WTC11 (cell line): ENCODE data around the gene MYO5B. TPM values are rescaled to one million over a fixed set of nuclear protein-coding genes. Genes with fewer than 3 reads are reported as not detected.

ENCODE experiments used
- ATAC-seq: fragments of 200-7000 bp; cut with Tn5 transposase; 2 replicates; pipeline ENCODE4 v1.10.0; 2021; ENCODE audit warnings: mild to moderate bottlenecking, moderate library complexity
- CTCF ChIA-PET: fragments of 300-600 bp; sonication (Branson Sonifier 250); formaldehyde crosslinking; loops from one replicate; lab custom pipeline; 2021; ENCODE audit warnings: antibody characterized with exemption; lab: Charles Lee
- POLR2A ChIA-PET: fragments of 350-600 bp; sonication (Branson Sonifier 250); formaldehyde crosslinking; loops from one replicate; lab custom pipeline; 2021; ENCODE audit warnings: antibody characterized with exemption; lab: Charles Lee
- DNase-seq: peaks from one replicate; pipeline ENCODE4 v3.0.0; 2021; ENCODE audit warnings: low spot score
- H3K27ac Mint-ChIP-seq: 2 replicates; pipeline ENCODE4 v1.8.0; 2021; ENCODE audit warnings: mixed read lengths
- H3K27me3 Mint-ChIP-seq: 2 replicates; pipeline ENCODE4 v1.8.0; 2021; ENCODE audit warnings: low read depth, mild to moderate bottlenecking, moderate library complexity, mixed read lengths
- H3K36me3 Mint-ChIP-seq: 2 replicates; pipeline ENCODE4 v1.8.0; 2021; ENCODE audit warnings: mixed read lengths
- H3K4me1 Mint-ChIP-seq: 2 replicates; pipeline ENCODE4 v1.8.0; 2022; ENCODE audit warnings: mixed read lengths
- H3K4me3 Mint-ChIP-seq: 2 replicates; pipeline ENCODE4 v1.8.0; 2021; ENCODE audit warnings: mild to moderate bottlenecking, moderate library complexity, mixed read lengths
- H3K9me3 Mint-ChIP-seq: 2 replicates; pipeline ENCODE4 v1.8.0; 2021; ENCODE audit warnings: mixed read lengths
- CTCF ChIP-seq: fragments of 200-600 bp; IDR thresholded peaks from 2 replicates; pipeline ENCODE4 v1.8.0; 2022; ENCODE audit warnings: antibody characterized with exemption
- EMX1 ChIP-seq: fragments of 250-450 bp; sonication (Bioruptor Pico); IDR thresholded peaks from 2 replicates; pipeline ENCODE4 v1.8.0; 2021; ENCODE audit warnings: mild to moderate bottlenecking
- FOXK1 ChIP-seq: sonication (generic); formaldehyde crosslinking; IDR thresholded peaks from 2 replicates; pipeline ENCODE4 v1.8.0; 2022; ENCODE audit warnings: mild to moderate bottlenecking, moderate library complexity, missing genetic modification reagents
- FOXP1 ChIP-seq: sonication (generic); formaldehyde crosslinking; IDR thresholded peaks from 2 replicates; pipeline ENCODE4 v1.8.0; 2022; ENCODE audit warnings: missing genetic modification reagents, mild to moderate bottlenecking, moderate library complexity, borderline replicate concordance
- GTF2I ChIP-seq: fragments of 250-450 bp; sonication (Bioruptor Pico); conservative IDR thresholded peaks from 2 replicates; pipeline ENCODE4 v1.4.0; 2021; ENCODE audit warnings: mild to moderate bottlenecking
- JUN ChIP-seq: sonication (generic); formaldehyde crosslinking; IDR thresholded peaks from 2 replicates; pipeline ENCODE4 v1.8.0; 2023; ENCODE audit warnings: mild to moderate bottlenecking, missing genetic modification reagents
- MAX ChIP-seq: sonication (generic); formaldehyde crosslinking; IDR thresholded peaks from 2 replicates; pipeline ENCODE4 v1.8.0; 2022; ENCODE audit warnings: mild to moderate bottlenecking, missing genetic modification reagents
- MLX ChIP-seq: sonication (generic); formaldehyde crosslinking; IDR thresholded peaks from 2 replicates; pipeline ENCODE4 v1.8.1; 2023; ENCODE audit warnings: mild to moderate bottlenecking, missing genetic modification reagents, moderate library complexity
- OVOL2 ChIP-seq: fragments of 250-450 bp; sonication (Bioruptor Pico); IDR thresholded peaks from 2 replicates; pipeline ENCODE4 v1.9.0; 2021; ENCODE audit warnings: mild to moderate bottlenecking, borderline replicate concordance
- SP1 ChIP-seq: sonication (generic); formaldehyde crosslinking; conservative IDR thresholded peaks from 2 replicates; pipeline ENCODE4 v1.8.1; 2022; ENCODE audit warnings: missing genetic modification reagents
- TEAD4 ChIP-seq: sonication (generic); formaldehyde crosslinking; IDR thresholded peaks from 2 replicates; pipeline ENCODE4 v1.8.0; 2022; ENCODE audit warnings: mild to moderate bottlenecking, missing genetic modification reagents
- ZBTB21 ChIP-seq: sonication (generic); formaldehyde crosslinking; IDR thresholded peaks from 2 replicates; pipeline ENCODE4 v1.8.1; 2023; ENCODE audit warnings: mild to moderate bottlenecking, missing genetic modification reagents, borderline replicate concordance
- ZNF281 ChIP-seq: sonication (generic); formaldehyde crosslinking; IDR thresholded peaks from 2 replicates; pipeline ENCODE4 v1.8.0; 2023; ENCODE audit warnings: mild to moderate bottlenecking, missing genetic modification reagents
- ZNF317 ChIP-seq: sonication (generic); formaldehyde crosslinking; IDR thresholded peaks from 2 replicates; pipeline ENCODE4 v1.8.1; 2023; ENCODE audit warnings: low read depth, mild to moderate bottlenecking, moderate library complexity, missing genetic modification reagents, borderline replicate concordance
- ZNF396 ChIP-seq: fragments of 250-450 bp; sonication (Bioruptor Pico); IDR thresholded peaks from 2 replicates; pipeline ENCODE4 v1.8.0; 2021; ENCODE audit warnings: mild to moderate bottlenecking, moderate library complexity, borderline replicate concordance
- total RNA-seq: library from RNA; stranded (reverse); gene quantifications from 3 replicates; pipeline ENCODE4 v1.2.3, GENCODE V29; 2021
- TF ChIP-seq, protein P1 (sequence below): sonication (generic); formaldehyde crosslinking; IDR thresholded peaks from 2 replicates; pipeline ENCODE4 v1.8.0; 2022; ENCODE audit warnings: mild to moderate bottlenecking, missing genetic modification reagents
- TF ChIP-seq, protein P2 (sequence below): sonication (generic); formaldehyde crosslinking; conservative IDR thresholded peaks from 2 replicates; pipeline ENCODE4 v1.8.1; 2023; ENCODE audit warnings: mild to moderate bottlenecking, low read depth, missing genetic modification reagents, moderate library complexity
- TF ChIP-seq, protein P3 (sequence below): fragments of 250-450 bp; sonication (Bioruptor Pico); IDR thresholded peaks from 2 replicates; pipeline ENCODE4 v1.9.0; 2021; ENCODE audit warnings: mild to moderate bottlenecking
- TF ChIP-seq, protein P4 (sequence below): sonication (generic); formaldehyde crosslinking; IDR thresholded peaks from 2 replicates; pipeline ENCODE4 v1.8.1; 2023; ENCODE audit warnings: mild to moderate bottlenecking, moderate library complexity, missing genetic modification reagents

MYO5B gene
- total RNA-seq, 1 experiment from 2014 or later = 8.7 TPM

- Mint-ChIP-seq H3K36me3 (no peaks in the 10 kb centered on the region), H3K4me1 (no peaks in the 10 kb centered on the region)
- POLR2A ChIA-PET = no interaction called here
Observed at GRCh38 chr18:50144540-50144939, 50.4 kb downstream of the MYO5B start.

DNA sequence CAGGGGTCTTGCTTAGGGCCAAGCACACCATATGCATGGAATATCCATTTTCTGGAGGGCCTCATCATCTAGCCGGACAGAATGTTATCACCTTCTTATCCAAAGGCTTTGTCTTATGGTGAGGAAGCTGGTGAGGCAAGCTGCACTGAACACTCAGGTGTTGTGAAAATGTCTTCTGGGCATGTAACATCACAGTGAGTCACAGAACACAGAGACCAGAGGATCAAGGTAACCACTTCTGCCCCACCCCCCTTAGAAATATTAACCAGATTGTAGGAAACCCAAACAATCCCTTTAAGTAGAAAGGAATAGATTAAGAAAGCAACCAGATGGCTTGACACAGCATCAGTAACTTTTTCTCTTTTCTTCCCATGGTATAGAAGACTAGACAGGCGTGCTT, 51.1 kb downstream of the MYO5B start:
- DNase-seq (no peak), ATAC-seq (no peak)
- no peak overlapping the region for H3K27ac Mint-ChIP-seq
- H3K9me3 Mint-ChIP-seq = no peaks in the 10 kb centered on the region
- no peak overlapping the region for H3K4me3 Mint-ChIP-seq
- H3K27me3 Mint-ChIP-seq = no peaks in the 10 kb centered on the region
- ChIA-PET CTCF (no interaction called here), POLR2A (no interaction called here)
- H3K4me1 Mint-ChIP-seq = no peaks in the 10 kb centered on the region
- TF ChIP-seq GTF2I (CRISPR knock-in tag) = no peak
- TF ChIP-seq, all 79 proteins: peak for 0
- H3K36me3 Mint-ChIP-seq = no peaks in the 10 kb centered on the region

More at GRCh38 chr18:50144540-50144939, 50.4 kb downstream of the MYO5B start:
- CTCF ChIA-PET = interaction anchor here (1.8 kb wide), 1 partner anchor 59 kb away, joined by 4 read pairs; no protein-coding TSS in a partner anchor
- Mint-ChIP-seq H3K27me3 (no peaks in the 10 kb centered on the region), H3K9me3 (no peaks in the 10 kb centered on the region), H3K4me3 (no peak overlapping the region), H3K27ac (no peak overlapping the region)
- ATAC-seq = no peak
- TF ChIP-seq FOXK1 (CRISPR knock-in tag) (no peak), MLX (no peak), TEAD4 (CRISPR knock-in tag) (no peak), ZNF396 (CRISPR knock-in tag) (no peak), SP1 (CRISPR knock-in tag) (no peak)
- TF ChIP-seq, protein P1, sequence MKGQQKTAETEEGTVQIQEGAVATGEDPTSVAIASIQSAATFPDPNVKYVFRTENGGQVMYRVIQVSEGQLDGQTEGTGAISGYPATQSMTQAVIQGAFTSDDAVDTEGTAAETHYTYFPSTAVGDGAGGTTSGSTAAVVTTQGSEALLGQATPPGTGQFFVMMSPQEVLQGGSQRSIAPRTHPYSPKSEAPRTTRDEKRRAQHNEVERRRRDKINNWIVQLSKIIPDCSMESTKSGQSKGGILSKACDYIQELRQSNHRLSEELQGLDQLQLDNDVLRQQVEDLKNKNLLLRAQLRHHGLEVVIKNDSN (CRISPR knock-in tag) = no peak
- DNase-seq = no peak

DNA sequence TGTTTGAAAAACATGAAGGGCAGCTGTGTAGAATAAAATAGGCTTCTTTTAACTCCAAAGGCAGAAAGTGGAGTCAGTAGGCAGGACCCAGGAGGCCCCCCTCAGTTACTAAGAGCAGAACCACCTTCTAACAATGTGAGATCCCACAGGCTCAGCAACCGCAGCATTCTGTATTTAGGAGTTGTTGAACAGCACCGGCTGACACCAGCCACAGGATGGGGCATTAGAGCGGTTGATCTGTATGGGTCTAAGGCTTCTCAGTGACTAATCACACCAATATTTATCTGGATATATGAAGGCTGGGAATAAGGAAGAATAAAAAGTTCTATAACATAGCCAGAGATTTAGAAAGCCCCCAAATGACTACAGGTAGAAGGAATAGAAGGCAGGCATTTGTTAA, 51.7 kb downstream of the MYO5B start:
- no peak overlapping the region for H3K4me3 Mint-ChIP-seq
- H3K27ac Mint-ChIP-seq = no peak overlapping the region
- ChIA-PET POLR2A (no interaction called here), CTCF (no interaction called here)
- no peaks in the 10 kb centered on the region for H3K9me3 Mint-ChIP-seq
- H3K27me3 Mint-ChIP-seq = no peaks in the 10 kb centered on the region
- H3K36me3 Mint-ChIP-seq = no peaks in the 10 kb centered on the region
- TF ChIP-seq ZNF317 (CRISPR knock-in tag) (no peak), CTCF (no peak), ZBTB21 (CRISPR knock-in tag) (no peak), JUN (CRISPR knock-in tag) (no peak), FOXK1 (CRISPR knock-in tag) (no peak), OVOL2 (no peak), EMX1 (CRISPR knock-in tag) (no peak), FOXP1 (no peak), ZNF281 (no peak), MAX (no peak)
- TF ChIP-seq, protein P2, sequence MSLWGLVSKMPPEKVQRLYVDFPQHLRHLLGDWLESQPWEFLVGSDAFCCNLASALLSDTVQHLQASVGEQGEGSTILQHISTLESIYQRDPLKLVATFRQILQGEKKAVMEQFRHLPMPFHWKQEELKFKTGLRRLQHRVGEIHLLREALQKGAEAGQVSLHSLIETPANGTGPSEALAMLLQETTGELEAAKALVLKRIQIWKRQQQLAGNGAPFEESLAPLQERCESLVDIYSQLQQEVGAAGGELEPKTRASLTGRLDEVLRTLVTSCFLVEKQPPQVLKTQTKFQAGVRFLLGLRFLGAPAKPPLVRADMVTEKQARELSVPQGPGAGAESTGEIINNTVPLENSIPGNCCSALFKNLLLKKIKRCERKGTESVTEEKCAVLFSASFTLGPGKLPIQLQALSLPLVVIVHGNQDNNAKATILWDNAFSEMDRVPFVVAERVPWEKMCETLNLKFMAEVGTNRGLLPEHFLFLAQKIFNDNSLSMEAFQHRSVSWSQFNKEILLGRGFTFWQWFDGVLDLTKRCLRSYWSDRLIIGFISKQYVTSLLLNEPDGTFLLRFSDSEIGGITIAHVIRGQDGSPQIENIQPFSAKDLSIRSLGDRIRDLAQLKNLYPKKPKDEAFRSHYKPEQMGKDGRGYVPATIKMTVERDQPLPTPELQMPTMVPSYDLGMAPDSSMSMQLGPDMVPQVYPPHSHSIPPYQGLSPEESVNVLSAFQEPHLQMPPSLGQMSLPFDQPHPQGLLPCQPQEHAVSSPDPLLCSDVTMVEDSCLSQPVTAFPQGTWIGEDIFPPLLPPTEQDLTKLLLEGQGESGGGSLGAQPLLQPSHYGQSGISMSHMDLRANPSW (CRISPR knock-in tag) = no peak
- TF ChIP-seq, protein P3, sequence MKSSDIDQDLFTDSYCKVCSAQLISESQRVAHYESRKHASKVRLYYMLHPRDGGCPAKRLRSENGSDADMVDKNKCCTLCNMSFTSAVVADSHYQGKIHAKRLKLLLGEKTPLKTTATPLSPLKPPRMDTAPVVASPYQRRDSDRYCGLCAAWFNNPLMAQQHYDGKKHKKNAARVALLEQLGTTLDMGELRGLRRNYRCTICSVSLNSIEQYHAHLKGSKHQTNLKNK = no peak
- TF ChIP-seq, protein P4, sequence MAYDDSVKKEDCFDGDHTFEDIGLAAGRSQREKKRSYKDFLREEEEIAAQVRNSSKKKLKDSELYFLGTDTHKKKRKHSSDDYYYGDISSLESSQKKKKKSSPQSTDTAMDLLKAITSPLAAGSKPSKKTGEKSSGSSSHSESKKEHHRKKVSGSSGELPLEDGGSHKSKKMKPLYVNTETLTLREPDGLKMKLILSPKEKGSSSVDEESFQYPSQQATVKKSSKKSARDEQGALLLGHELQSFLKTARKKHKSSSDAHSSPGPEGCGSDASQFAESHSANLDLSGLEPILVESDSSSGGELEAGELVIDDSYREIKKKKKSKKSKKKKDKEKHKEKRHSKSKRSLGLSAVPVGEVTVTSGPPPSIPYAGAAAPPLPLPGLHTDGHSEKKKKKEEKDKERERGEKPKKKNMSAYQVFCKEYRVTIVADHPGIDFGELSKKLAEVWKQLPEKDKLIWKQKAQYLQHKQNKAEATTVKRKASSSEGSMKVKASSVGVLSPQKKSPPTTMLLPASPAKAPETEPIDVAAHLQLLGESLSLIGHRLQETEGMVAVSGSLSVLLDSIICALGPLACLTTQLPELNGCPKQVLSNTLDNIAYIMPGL (CRISPR knock-in tag) = no peak
- peaks cover 3% of the 10 kb centered on the region; the same call in 1 of the 2 replicates for H3K4me1 Mint-ChIP-seq
- peak; percentile 69 for ATAC-seq
- no peak for DNase-seq
